Endothelial cell of umbilical vein (primary cell): ENCODE data around the gene MAML3. TPM values are rescaled to one million over a fixed set of nuclear protein-coding genes. Genes with fewer than 3 reads are reported as not detected.

Experiments used
- BruUV-seq: library from RNA; stranded (reverse); fragments of 400-500 nt; replicated peaks from 2 replicates; lab custom pipeline; 2021; lab: Mats Ljungman, UMichigan
- CTCF ChIA-PET: fragments of 300-600, 350-600 bp; sonication (Branson Sonifier 250); formaldehyde crosslinking; loops from one replicate; lab custom pipeline; 2021; ENCODE audit warnings: antibody characterized with exemption, inconsistent platforms; lab: Charles Lee
- POLR2A ChIA-PET: fragments of 300-600, 350-600 bp; sonication (Branson Sonifier 250); formaldehyde crosslinking; loops from one replicate; lab custom pipeline; 2021; ENCODE audit warnings: antibody characterized with exemption, inconsistent platforms; lab: Charles Lee
- DNase-seq: peaks from one replicate; pipeline ENCODE4 v3.0.0-alpha.2; 2011; ENCODE audit warnings: low read depth, low spot score
- FAIRE-seq: peaks from 2 replicates; lab custom pipeline; 2011; peaks lifted over from hg19 to GRCh38; lab: Jason Lieb, UNC
- H2AFZ ChIP-seq: 2 replicates; pipeline ENCODE4 v1.6.0; 2012; ENCODE audit warnings: low read depth, low read length, control low read depth, inconsistent platforms
- H3K27ac ChIP-seq: 2 replicates; pipeline ENCODE4 v1.5.1; 2011; ENCODE audit warnings: low read depth, mild to moderate bottlenecking, control low read depth, low read length, moderate library complexity; ENCODE audit not compliant: insufficient read depth
- H3K27me3 ChIP-seq, 2 experiments: 2 replicates each; pipeline versions ENCODE4 v1.6.0 to v1.6.1; 2011; ENCODE audit warnings: low read length in 2 of 2, mixed read lengths in 1 of 2; ENCODE audit not compliant: control insufficient read depth in 2 of 2, insufficient read depth in 2 of 2
- H3K36me3 ChIP-seq, 2 experiments: 2 replicates in 1 of 2; 3 replicates in 1 of 2; pipeline ENCODE4 v1.5.1; 2011; ENCODE audit warnings: low read length in 2 of 2, mild to moderate bottlenecking in 1 of 2, moderate library complexity in 1 of 2; ENCODE audit not compliant: control insufficient read depth in 2 of 2, insufficient read depth in 2 of 2; ENCODE audit errors: extremely low read depth in 1 of 2
- H3K4me1 ChIP-seq: 3 replicates; pipeline ENCODE4 v1.5.1; 2011; ENCODE audit warnings: mild to moderate bottlenecking, low read length; ENCODE audit not compliant: control insufficient read depth, insufficient read depth; ENCODE audit errors: extremely low read depth
- H3K4me2 ChIP-seq: 2 replicates; pipeline ENCODE4 v1.6.1; 2011; ENCODE audit warnings: low read length, control low read depth, mixed read lengths; ENCODE audit not compliant: insufficient read depth
- H3K4me3 ChIP-seq, 3 experiments: fragments of 200-600 bp in 1 of 3; sonication (generic), shearing (Covaris generic) in 1 of 3; replicated peaks in 1 of 3; 2 replicates each; pipeline ENCODE4 v1.5.1; 2011 to 2016; ENCODE audit warnings: control low read depth in 3 of 3, low read length in 3 of 3, mild to moderate bottlenecking in 2 of 3, inconsistent platforms in 1 of 3, low read depth in 1 of 3, moderate library complexity in 1 of 3; ENCODE audit not compliant: insufficient read depth in 1 of 3
- H3K79me2 ChIP-seq: 2 replicates; pipeline ENCODE4 v1.6.0; 2012; ENCODE audit warnings: low read length, inconsistent platforms; ENCODE audit not compliant: control insufficient read depth, insufficient read depth
- H3K9ac ChIP-seq: replicated peaks from 2 replicates; pipeline ENCODE3; 2011; ENCODE audit warnings: low read length, control low read depth; ENCODE audit not compliant: insufficient read depth; ENCODE audit errors: extremely low read depth
- H3K9me1 ChIP-seq: replicated peaks from 3 replicates; pipeline ENCODE4 v1.6.0; 2011; ENCODE audit warnings: mild to moderate bottlenecking, low read length; ENCODE audit not compliant: control insufficient read depth, insufficient read depth; ENCODE audit errors: extremely low read depth
- H3K9me3 ChIP-seq: replicated peaks from 2 replicates; pipeline ENCODE4 v1.5.1; 2012; ENCODE audit warnings: low read length, inconsistent platforms; ENCODE audit not compliant: control insufficient read depth, insufficient read depth
- H4K20me1 ChIP-seq: replicated peaks from 2 replicates; pipeline ENCODE3; 2011; ENCODE audit warnings: mild to moderate bottlenecking, low read length; ENCODE audit not compliant: control insufficient read depth, insufficient read depth; ENCODE audit errors: extremely low read depth
- CTCF ChIP-seq, 2 donors: IDR thresholded peaks; 1 replicate in 1 of 2; 2 replicates in 1 of 2; pipeline ENCODE4 v1.5.1; 2011; ENCODE audit warnings: low read length in 2 of 2, mild to moderate bottlenecking in 2 of 2, moderate library complexity in 2 of 2, control low read depth in 1 of 2, inconsistent platforms in 1 of 2, low read depth in 1 of 2; ENCODE audit not compliant: insufficient read depth in 1 of 2; ENCODE audit errors: extremely low read depth in 1 of 2
- EZH2 ChIP-seq: IDR thresholded peaks from 2 replicates; pipeline ENCODE4 v1.6.1; 2012; ENCODE audit warnings: borderline replicate concordance, low read depth, mild to moderate bottlenecking, moderate library complexity, low read length, inconsistent platforms; ENCODE audit not compliant: severe bottlenecking
- FOS ChIP-seq: IDR thresholded peaks from 2 replicates; pipeline ENCODE4 v1.6.1; 2011; ENCODE audit warnings: mild to moderate bottlenecking, low read length, moderate library complexity, borderline replicate concordance; ENCODE audit not compliant: insufficient read depth
- GATA2 ChIP-seq: IDR thresholded peaks from 2 replicates; pipeline ENCODE4 v1.7.0; 2011; ENCODE audit warnings: low read depth, mild to moderate bottlenecking, moderate library complexity, mixed read lengths, low read length; ENCODE audit not compliant: insufficient read length, insufficient read depth
- JUN ChIP-seq: IDR thresholded peaks from 2 replicates; pipeline ENCODE4 v1.6.1; 2011; ENCODE audit warnings: borderline replicate concordance, low read depth; ENCODE audit not compliant: insufficient read length, insufficient read depth
- MAX ChIP-seq: IDR thresholded peaks from 2 replicates; pipeline ENCODE4 v1.6.1; 2011; ENCODE audit not compliant: insufficient read depth, insufficient read length
- MYC ChIP-seq: IDR thresholded peaks from one replicate; pipeline ENCODE4 v1.6.1; 2011; ENCODE audit warnings: mild to moderate bottlenecking, low read depth, low read length
- POLR2A ChIP-seq: IDR thresholded peaks from 2 replicates; pipeline ENCODE4 v1.6.1; 2012; ENCODE audit warnings: low read depth, mild to moderate bottlenecking, control low read depth, low read length
- POLR2AphosphoS5 ChIP-seq: IDR thresholded peaks from 2 replicates; pipeline ENCODE4 v1.6.1; 2012; ENCODE audit warnings: low read depth, mild to moderate bottlenecking, control low read depth, low read length, moderate library complexity; ENCODE audit not compliant: insufficient read depth
- dilution Hi-C: fragments of 300-500 bp; cut with MboI; formaldehyde crosslinking; loops from one replicate; pipeline ENCODE4 v1.15.0; 2019; ENCODE audit warnings: low sequenced_read_pairs; ENCODE audit not compliant: extremely low pct_ligation_motif_present
- intact Hi-C: fragments of 100-400 bp; cut with micrococcal nuclease; formaldehyde crosslinking; loops from one replicate; pipeline ENCODE4 v1.10.0; 2022
- polyA plus RNA-seq, 4 experiments: library from polyadenylated mRNA; depleted of rRNA in 3 of 4; stranded (reverse) in 3 of 4; unstranded in 1 of 4; fragments of >200 nt; gene quantifications; 2 replicates each; pipeline versions ENCODE4 v1.2.1 to v1.2.3, GENCODE V29; 2011 to 2012; ENCODE audit warnings: missing spikeins in 1 of 4
- total RNA-seq: library from RNA; stranded (reverse); gene quantifications from 2 replicates; pipeline ENCODE4 v1.2.3, GENCODE V29; 2021

The MAML3 gene
- total and polyA plus RNA-seq, 2 donors (not counting 3 experiments of a cell fraction or from before 2014, with no cell fraction given): 14.0 to 20.3 TPM

GRCh38 chr4:139668658-139669201, 485.3 kb downstream of the MAML3 start:
- no peaks in the 10 kb centered on the region for H3K9me3 ChIP-seq
- H3K9me1 ChIP-seq: no peaks in the 10 kb centered on the region
- no peaks in the 10 kb centered on the region for H3K36me3 ChIP-seq
- POLR2A ChIA-PET: no interaction called here
- no peak overlapping the region for H3K9ac ChIP-seq
- H2AFZ ChIP-seq: no peak overlapping the region
- H3K4me2 ChIP-seq: no peak overlapping the region
- H4K20me1 ChIP-seq: no peaks in the 10 kb centered on the region
- H3K27me3 ChIP-seq: no peaks in the 10 kb centered on the region
- DNase-seq (no peak), FAIRE-seq (no peak)
- H3K4me1 ChIP-seq: peaks cover 23% of the 10 kb centered on the region
- no peak for TF ChIP-seq MYC
- TF ChIP-seq MAX: no peak
- no peak for TF ChIP-seq CTCF (IDR thresholded peaks at IDR 0.05; ENCODE audit: extremely low read depth in 1 of 2, insufficient read depth in 1 of 2, low read depth in 1 of 2, low read length in 2 of 2)
- TF ChIP-seq POLR2A: no peak
- CTCF ChIA-PET: interaction anchor here (0.9 to 1.5 kb wide), 2 partner anchors 34 to 36 kb away, joined by 3 read pairs; no protein-coding TSS in a partner anchor
- peaks cover 7% of the 10 kb centered on the region for H3K79me2 ChIP-seq
- H3K4me3 ChIP-seq: no peak overlapping the region
- no peak overlapping the region for H3K27ac ChIP-seq
- dilution Hi-C loops: no loop called here
- intact Hi-C loops: no loop called here
- no TSS peak for BruUV-seq

GRCh38 chr4:139668036-139668435, 485.9 kb downstream of the MAML3 start:
- Histone ChIP-seq H3K9me3 (no peaks in the 10 kb centered on the region), H3K9ac (no peak overlapping the region), H3K27me3 (no peaks in the 10 kb centered on the region), H3K36me3 (no peaks in the 10 kb centered on the region), H4K20me1 (no peaks in the 10 kb centered on the region), H2AFZ (no peak overlapping the region), H3K4me1 (peaks cover 23% of the 10 kb centered on the region), H3K9me1 (no peaks in the 10 kb centered on the region), H3K4me3 (no peak overlapping the region), H3K4me2 (no peak overlapping the region), H3K79me2 (peaks cover 7% of the 10 kb centered on the region), H3K27ac (no peak overlapping the region)
- ChIA-PET POLR2A (no interaction called here), CTCF (interaction anchor here (1.5 kb wide), 1 partner anchor 37 kb away, joined by 3 read pairs; no protein-coding TSS in a partner anchor)
- dilution Hi-C loops (no loop called here), intact Hi-C loops (no loop called here)
- no peak for FAIRE-seq
- no peak for DNase-seq
- no TSS peak for BruUV-seq
- no peak for TF ChIP-seq POLR2AphosphoS5
- TF ChIP-seq JUN: no peak
- TF ChIP-seq GATA2: no peak
- TF ChIP-seq FOS: no peak
- TF ChIP-seq EZH2: no peak
- no peak for TF ChIP-seq MAX
- no peak for TF ChIP-seq POLR2A
- TF ChIP-seq CTCF (IDR thresholded peaks at IDR 0.05; ENCODE audit: extremely low read depth in 1 of 2, insufficient read depth in 1 of 2, low read depth in 1 of 2, low read length in 2 of 2): no peak
- no peak for TF ChIP-seq MYC
